Trophoblast cell (in vitro differentiated cells and primary cell): ENCODE data around the gene EPB41L4A.

Experiments
- DNase-seq, 2 donors: peaks; one replicate each; pipeline ENCODE4 v3.0.0-alpha.2; 2016
- H2AFZ ChIP-seq: 2 replicates; pipeline ENCODE4 v1.6.1; 2013; ENCODE audit warnings: low read length, moderate library complexity, mild to moderate bottlenecking; ENCODE audit not compliant: insufficient read depth, poor library complexity
- H2AK5ac ChIP-seq: 2 replicates; pipeline ENCODE4 v1.6.1; 2013; ENCODE audit warnings: mild to moderate bottlenecking, low read length
- H2BK120ac ChIP-seq: 2 replicates; pipeline ENCODE4 v1.6.1; 2013; ENCODE audit warnings: low read length, mild to moderate bottlenecking, moderate library complexity; ENCODE audit not compliant: insufficient read depth, poor library complexity
- H2BK12ac ChIP-seq: 2 replicates; pipeline ENCODE4 v1.6.1; 2013; ENCODE audit warnings: mild to moderate bottlenecking, low read length, moderate library complexity
- H2BK5ac ChIP-seq: 2 replicates; pipeline ENCODE4 v1.6.1; 2013; ENCODE audit warnings: low read length, low read depth, moderate library complexity, mild to moderate bottlenecking; ENCODE audit not compliant: poor library complexity
- H3K14ac ChIP-seq: 2 replicates; pipeline ENCODE4 v1.6.1; 2013; ENCODE audit warnings: mild to moderate bottlenecking, low read length
- H3K18ac ChIP-seq: 2 replicates; pipeline ENCODE4 v1.6.1; 2013; ENCODE audit warnings: mild to moderate bottlenecking, low read length
- H3K23ac ChIP-seq: 2 replicates; pipeline ENCODE4 v1.6.1; 2013; ENCODE audit warnings: low read length
- H3K27ac ChIP-seq: 2 replicates; pipeline ENCODE4 v1.5.1; 2013; ENCODE audit warnings: low read depth, mild to moderate bottlenecking, inconsistent platforms, low read length, moderate library complexity
- H3K27me3 ChIP-seq: 2 replicates; pipeline ENCODE4 v1.6.1; 2013; ENCODE audit warnings: inconsistent platforms, mild to moderate bottlenecking, low read length, moderate library complexity; ENCODE audit not compliant: insufficient read depth
- H3K36me3 ChIP-seq, 2 experiments: 1 replicate in 1 of 2; 2 replicates in 1 of 2; pipeline ENCODE4 v1.6.1; 2013; ENCODE audit warnings: low read length in 2 of 2, mild to moderate bottlenecking in 2 of 2, moderate library complexity in 1 of 2; ENCODE audit not compliant: insufficient read depth in 2 of 2, control insufficient read depth in 1 of 2
- H3K4ac ChIP-seq: 2 replicates; pipeline ENCODE4 v1.6.1; 2013; ENCODE audit warnings: low read depth, mild to moderate bottlenecking, low read length, moderate library complexity
- H3K4me1 ChIP-seq, 2 experiments: 1 replicate in 1 of 2; 2 replicates in 1 of 2; pipeline ENCODE4 v1.6.1; 2013; ENCODE audit warnings: low read length in 2 of 2, mild to moderate bottlenecking in 2 of 2, moderate library complexity in 1 of 2; ENCODE audit not compliant: insufficient read depth in 2 of 2, control insufficient read depth in 1 of 2
- H3K4me2 ChIP-seq: 2 replicates; pipeline ENCODE4 v1.6.1; 2013; ENCODE audit warnings: inconsistent platforms, mild to moderate bottlenecking, low read length, moderate library complexity
- H3K4me3 ChIP-seq: 2 replicates; pipeline ENCODE4 v1.5.1; 2013; ENCODE audit warnings: mild to moderate bottlenecking, low read depth, low read length, inconsistent platforms
- H3K79me1 ChIP-seq: one replicate; pipeline ENCODE4 v1.6.1; 2013; ENCODE audit warnings: low read length
- H3K79me2 ChIP-seq: 2 replicates; pipeline ENCODE4 v1.6.1; 2013; ENCODE audit warnings: low read length, mild to moderate bottlenecking; ENCODE audit not compliant: control insufficient read depth, insufficient read depth, poor library complexity
- H3K9ac ChIP-seq: 2 replicates; pipeline ENCODE4 v1.6.1; 2013; ENCODE audit warnings: mild to moderate bottlenecking, low read length
- H3K9me3 ChIP-seq: 2 replicates; pipeline ENCODE4 v1.6.1; 2013; ENCODE audit warnings: low read depth, mild to moderate bottlenecking, control low read depth, inconsistent platforms, low read length; ENCODE audit not compliant: insufficient read depth
- H4K12ac ChIP-seq: 2 replicates; pipeline ENCODE4 v1.6.1; 2013; ENCODE audit warnings: low read depth, mild to moderate bottlenecking, low read length, moderate library complexity
- H4K8ac ChIP-seq: 2 replicates; pipeline ENCODE4 v1.6.1; 2013; ENCODE audit warnings: low read depth, mild to moderate bottlenecking, low read length, moderate library complexity
- H4K91ac ChIP-seq: one replicate; pipeline ENCODE4 v1.6.1; 2013; ENCODE audit warnings: low read depth, mild to moderate bottlenecking, low read length, moderate library complexity
- WGBS: extraction: QIAGEN DNeasy Blood & Tissue Kit; methylation state at CpG from one replicate; pipeline ENCODE4 v1.1.7; 2013; ENCODE audit warnings: missing lambda C conversion rate; ENCODE audit not compliant: insufficient read length, insufficient coverage; ENCODE audit errors: extremely low coverage; 5-methylcytosine and 5-hydroxymethylcytosine counted together

Gene EPB41L4A

GRCh38 chr5:112192072-112192471 is 227.0 kb downstream of the EPB41L4A start:
- Histone ChIP-seq H2AK5ac (no peak overlapping the region), H3K27me3 (no peaks in the 10 kb centered on the region), H3K79me1 (no peaks in the 10 kb centered on the region), H4K91ac (no peak overlapping the region), H2BK12ac (no peak overlapping the region), H4K12ac (no peak overlapping the region), H3K18ac (no peak overlapping the region), H3K4me2 (no peak overlapping the region), H3K79me2 (no peaks in the 10 kb centered on the region), H2AFZ (no peak overlapping the region), H2BK120ac (no peak overlapping the region), H3K14ac (no peak overlapping the region), H3K4ac (no peak overlapping the region), H3K23ac (no peak overlapping the region), H3K9me3 (no peaks in the 10 kb centered on the region), H3K4me3 (no peak overlapping the region), H3K36me3 (no peaks in the 10 kb centered on the region), H4K8ac (no peak overlapping the region), H3K27ac (no peak overlapping the region), H3K4me1 (no peaks in the 10 kb centered on the region), H3K9ac (no peak overlapping the region), H2BK5ac (no peak overlapping the region)
- WGBS = no CpG with 5 or more reads among the region's 4 CpGs
- DNase-seq = no peak

- no peaks in the 10 kb centered on the region for H3K27me3 ChIP-seq
- H2BK5ac ChIP-seq = no peak overlapping the region
- H3K9me3 ChIP-seq = no peaks in the 10 kb centered on the region
- no peak overlapping the region for H3K18ac ChIP-seq
- DNase-seq = no peak
- no peak overlapping the region for H3K4ac ChIP-seq
- H3K79me2 ChIP-seq = no peaks in the 10 kb centered on the region
- no peaks in the 10 kb centered on the region for H3K79me1 ChIP-seq
- H3K4me2 ChIP-seq = no peak overlapping the region
- H3K4me3 ChIP-seq = no peak overlapping the region
- no peak overlapping the region for H4K91ac ChIP-seq
- H3K27ac ChIP-seq = no peak overlapping the region
- no peak overlapping the region for H3K9ac ChIP-seq
- no peak overlapping the region for H3K14ac ChIP-seq
- H4K12ac ChIP-seq = no peak overlapping the region
- H2BK120ac ChIP-seq = no peak overlapping the region
- no peak overlapping the region for H2AK5ac ChIP-seq
- WGBS = no CpG with 5 or more reads among the region's 4 CpGs
- no peaks in the 10 kb centered on the region for H3K36me3 ChIP-seq
- no peak overlapping the region for H2BK12ac ChIP-seq
- H4K8ac ChIP-seq = no peak overlapping the region
- H2AFZ ChIP-seq = no peak overlapping the region
- H3K4me1 ChIP-seq = no peaks in the 10 kb centered on the region
- no peak overlapping the region for H3K23ac ChIP-seq
Observed at GRCh38 chr5:112189391-112189790, 229.7 kb downstream of the EPB41L4A start.

- Histone ChIP-seq H3K4me3 (no peak overlapping the region), H2AFZ (no peak overlapping the region), H3K4me2 (no peak overlapping the region), H4K12ac (no peak overlapping the region), H4K8ac (no peak overlapping the region), H3K9ac (no peak overlapping the region), H3K79me1 (no peaks in the 10 kb centered on the region), H3K4ac (no peak overlapping the region), H2AK5ac (no peak overlapping the region), H3K18ac (no peak overlapping the region), H3K36me3 (no peaks in the 10 kb centered on the region), H3K23ac (no peak overlapping the region), H2BK5ac (no peak overlapping the region), H3K79me2 (no peaks in the 10 kb centered on the region), H4K91ac (no peak overlapping the region), H3K27me3 (no peaks in the 10 kb centered on the region), H3K9me3 (no peaks in the 10 kb centered on the region), H3K4me1 (no peaks in the 10 kb centered on the region), H3K14ac (no peak overlapping the region), H2BK120ac (no peak overlapping the region), H3K27ac (no peak overlapping the region), H2BK12ac (no peak overlapping the region)
- WGBS = no CpG with 5 or more reads among the region's 4 CpGs
- peak; percentile 33 to 73 for DNase-seq
Observed at GRCh38 chr5:112186401-112186990, 232.6 kb downstream of the EPB41L4A start.

GRCh38 chr5:112183874-112184273 is 235.2 kb downstream of the EPB41L4A start:
- Histone ChIP-seq H3K79me2 (no peaks in the 10 kb centered on the region), H3K14ac (no peak overlapping the region), H3K23ac (no peak overlapping the region), H4K8ac (no peak overlapping the region), H2BK5ac (no peak overlapping the region), H3K27me3 (no peaks in the 10 kb centered on the region), H3K18ac (no peak overlapping the region), H3K27ac (no peak overlapping the region), H3K4ac (no peak overlapping the region), H2AFZ (no peak overlapping the region), H3K4me2 (no peak overlapping the region), H2BK120ac (no peak overlapping the region), H3K9ac (no peak overlapping the region), H2BK12ac (no peak overlapping the region), H2AK5ac (no peak overlapping the region), H4K91ac (no peak overlapping the region), H3K4me3 (no peak overlapping the region), H3K79me1 (no peaks in the 10 kb centered on the region), H3K4me1 (no peaks in the 10 kb centered on the region), H4K12ac (no peak overlapping the region), H3K9me3 (no peaks in the 10 kb centered on the region), H3K36me3 (no peaks in the 10 kb centered on the region)
- no peak for DNase-seq
- WGBS = no CpG with 5 or more reads among the region's 8 CpGs
